ENCODE data around the gene PRUNE1. TPM values are rescaled to one million over a fixed set of nuclear protein-coding genes. Genes with fewer than 3 reads are reported as not detected.

PRUNE1 gene
- total RNA-seq, 1 experiment from 2014 or later, result 24.5 TPM

DNA sequence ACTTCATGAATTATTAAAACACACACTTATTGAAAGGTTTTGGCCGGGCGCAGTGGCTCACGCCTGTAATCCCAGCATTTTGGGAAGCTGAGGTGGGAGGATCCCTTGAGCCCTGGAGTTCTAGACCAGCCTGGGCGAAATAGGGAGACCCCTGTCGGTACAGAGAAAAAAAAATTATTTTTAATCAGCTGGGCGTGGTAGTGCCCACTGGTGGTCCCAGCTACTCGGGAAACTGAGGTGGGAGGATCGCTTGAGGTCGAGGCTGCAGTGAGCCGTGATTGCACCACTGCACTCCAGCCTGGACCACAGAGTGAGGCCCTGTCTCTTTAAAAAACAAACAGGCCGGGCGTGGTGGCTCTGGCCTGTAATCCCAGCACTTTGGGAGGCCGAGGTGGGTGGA, 64.0 kb downstream of the PRUNE1 start:
- no peaks in the 10 kb centered on the region for H3K27me3 Mint-ChIP-seq (ENCODE audit: low read depth)
- CTCF ChIA-PET, result interaction anchor here (0.5 to 3.0 kb wide), 18 partner anchors 12 to 179 kb away, joined by 3 to 39 read pairs (median 8); partner anchors contain the start of genes C1orf56, CDC42SE1, MINDY1 and MLLT11
- H3K9me3 Mint-ChIP-seq, result no peaks in the 10 kb centered on the region
- DNase-seq (ENCODE audit: low spot score) (peak; percentile 16), ATAC-seq (0 out of 2 replicates have a peak, but pooled peaks have one; percentile 3)
- H3K4me1 Mint-ChIP-seq, result peaks cover 10% of the 10 kb centered on the region
- peak overlapping the region; percentile 90; the same call in 1 of the 2 replicates for H3K27ac Mint-ChIP-seq
- H3K36me3 Mint-ChIP-seq, result peaks cover under 1% of the 10 kb centered on the region; the same call in 1 of the 2 replicates
- POLR2A ChIA-PET, result interaction anchor here (0.6 to 1.6 kb wide), 4 partner anchors 10 to 76 kb away, joined by 3 to 13 read pairs (median 4); partner anchors contain the start of genes C1orf56, CDC42SE1 and MLLT11
- TF ChIP-seq KAT7 (CRISPR knock-in tag; IDR thresholded peaks at IDR 0.05; ENCODE audit: borderline replicate concordance) (no peak), GABPB1 (CRISPR knock-in tag; IDR thresholded peaks at IDR 0.05) (no peak), ATF1 (CRISPR knock-in tag; IDR thresholded peaks at IDR 0.05) (no peak), ZNF121 (CRISPR knock-in tag; IDR thresholded peaks at IDR 0.05) (no peak), GTF2I (CRISPR knock-in tag; conservative IDR thresholded peaks at IDR 0.05) (no peak)
- TF ChIP-seq, protein P1, sequence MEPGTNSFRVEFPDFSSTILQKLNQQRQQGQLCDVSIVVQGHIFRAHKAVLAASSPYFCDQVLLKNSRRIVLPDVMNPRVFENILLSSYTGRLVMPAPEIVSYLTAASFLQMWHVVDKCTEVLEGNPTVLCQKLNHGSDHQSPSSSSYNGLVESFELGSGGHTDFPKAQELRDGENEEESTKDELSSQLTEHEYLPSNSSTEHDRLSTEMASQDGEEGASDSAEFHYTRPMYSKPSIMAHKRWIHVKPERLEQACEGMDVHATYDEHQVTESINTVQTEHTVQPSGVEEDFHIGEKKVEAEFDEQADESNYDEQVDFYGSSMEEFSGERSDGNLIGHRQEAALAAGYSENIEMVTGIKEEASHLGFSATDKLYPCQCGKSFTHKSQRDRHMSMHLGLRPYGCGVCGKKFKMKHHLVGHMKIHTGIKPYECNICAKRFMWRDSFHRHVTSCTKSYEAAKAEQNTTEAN (CRISPR knock-in tag; IDR thresholded peaks at IDR 0.05), result no peak
- no peak overlapping the region for H3K4me3 Mint-ChIP-seq

Other genes starting within 250 kb of the PRUNE1 start
- 0.66 to 1.1 TPM (median 0.71 TPM) in 3 replicates for gene CTSS, start 242.7 kb upstream of the PRUNE1 start, total RNA-seq (2021)
- 7.5 to 9.4 TPM (median 8.7 TPM) in 3 replicates for gene CTSK, start 200.2 kb upstream of the PRUNE1 start, total RNA-seq (2021)
- 30.7 to 35.0 TPM (median 33.8 TPM) in 3 replicates for gene ARNT, start 131.8 kb upstream of the PRUNE1 start, total RNA-seq (2021)
- gene CTXND2, start 121.3 kb upstream of the PRUNE1 start, total RNA-seq (2021), result not detected in 3 replicates
- gene SETDB1, start 82.1 kb upstream of the PRUNE1 start, total RNA-seq (2021), result 48.1 to 53.1 TPM (median 48.8 TPM) in 3 replicates
- gene CERS2, start 33.6 kb upstream of the PRUNE1 start, total RNA-seq (2021), result 182 to 203 TPM (median 200 TPM) in 3 replicates
- gene ANXA9, start 26.2 kb upstream of the PRUNE1 start, total RNA-seq (2021), result 1.5 to 1.6 TPM (median 1.6 TPM) in 3 replicates
- 10.1 to 11.2 TPM (median 11.0 TPM) in 3 replicates for gene MINDY1, start 1.5 kb upstream of the PRUNE1 start, total RNA-seq (2021)
- 2.5 to 4.0 TPM (median 3.8 TPM) in 3 replicates for gene BNIPL, start 28.1 kb downstream of the PRUNE1 start, total RNA-seq (2021)
- gene C1orf56, start 39.3 kb downstream of the PRUNE1 start, total RNA-seq (2021), result 2.9 to 5.4 TPM (median 3.6 TPM) in 3 replicates
- 72.8 to 76.3 TPM (median 75.5 TPM) in 3 replicates for gene CDC42SE1, start 51.2 kb downstream of the PRUNE1 start, total RNA-seq (2021)
- gene MLLT11, start 51.9 kb downstream of the PRUNE1 start, total RNA-seq (2021), result 12.7 to 16.4 TPM (median 13.6 TPM) in 3 replicates
- 1.4 to 3.3 TPM (median 1.7 TPM) in 3 replicates for gene GABPB2, start 62.3 kb downstream of the PRUNE1 start, total RNA-seq (2021)
- 16.3 to 21.0 TPM (median 18.1 TPM) in 3 replicates for gene SEMA6C, start 138.2 kb downstream of the PRUNE1 start, total RNA-seq (2021)
- gene TNFAIP8L2, start 148.2 kb downstream of the PRUNE1 start, total RNA-seq (2021), result 0.15 TPM in 1 of 3 replicates, not detected in the others
- 6.3 to 7.8 TPM (median 6.9 TPM) in 3 replicates for gene LYSMD1, start 157.5 kb downstream of the PRUNE1 start, total RNA-seq (2021)
- gene SCNM1, start 157.7 kb downstream of the PRUNE1 start, total RNA-seq (2021), result 35.3 to 45.3 TPM (median 35.8 TPM) in 3 replicates
- gene TMOD4, start 167.5 kb downstream of the PRUNE1 start, total RNA-seq (2021), result 0.66 to 0.82 TPM (median 0.79 TPM) in 3 replicates
- 87.2 to 103 TPM (median 97.6 TPM) in 3 replicates for gene VPS72, start 181.7 kb downstream of the PRUNE1 start, total RNA-seq (2021)
- gene PIP5K1A, start 190.1 kb downstream of the PRUNE1 start, total RNA-seq (2021), result 77.8 to 84.8 TPM (median 81.3 TPM) in 3 replicates
- 184 to 202 TPM (median 186 TPM) in 3 replicates for gene PSMD4, start 246.3 kb downstream of the PRUNE1 start, total RNA-seq (2021)